Raji (cell line): ENCODE results near the gene RAB40B.

ENCODE experiments used
- POLR2A ChIP-seq: IDR thresholded peaks from 2 replicates; pipeline ENCODE4 v1.6.1; 2011; ENCODE audit warnings: low read depth, low read length, control low read depth; ENCODE audit not compliant: insufficient read depth

The RAB40B gene

GRCh38 chr17:82703036-82703745, 4.7 kb upstream of the RAB40B start:
- TF ChIP-seq POLR2A: no peak

GRCh38 chr17:82702231-82702927, 3.9 kb upstream of the RAB40B start:
- no peak for TF ChIP-seq POLR2A

GRCh38 chr17:82699551-82699950, 1.1 kb upstream of the RAB40B start:
- TF ChIP-seq POLR2A: no peak

- no peak for TF ChIP-seq POLR2A
Observed at GRCh38 chr17:82698974-82699442, 510 bp upstream of the RAB40B start.

- no peak for TF ChIP-seq POLR2A
Observed at GRCh38 chr17:82697808-82698064, 762 bp downstream of the RAB40B start.

GRCh38 chr17:82696916-82697807, 1.3 kb downstream of the RAB40B start:
- no peak for TF ChIP-seq POLR2A

GRCh38 chr17:82696259-82696658, 2.2 kb downstream of the RAB40B start:
- no peak for TF ChIP-seq POLR2A

- TF ChIP-seq POLR2A: no peak
Observed at GRCh38 chr17:82694647-82695046, 3.9 kb downstream of the RAB40B start.

GRCh38 chr17:82693168-82693867, 5.2 kb downstream of the RAB40B start:
- TF ChIP-seq POLR2A: no peak

- TF ChIP-seq POLR2A: no peak
Observed at GRCh38 chr17:82692268-82692667, 6.2 kb downstream of the RAB40B start.

- no peak for TF ChIP-seq POLR2A
Observed at GRCh38 chr17:82691714-82692113, 6.8 kb downstream of the RAB40B start.

- TF ChIP-seq POLR2A: no peak
Observed at GRCh38 chr17:82690786-82691489, 7.6 kb downstream of the RAB40B start.

GRCh38 chr17:82689077-82689476, 9.4 kb downstream of the RAB40B start:
- TF ChIP-seq POLR2A: no peak

GRCh38 chr17:82687871-82688270, 10.6 kb downstream of the RAB40B start:
- TF ChIP-seq POLR2A: no peak
